ENCODE measurements around the gene SCCPDH.

The SCCPDH gene

DNA sequence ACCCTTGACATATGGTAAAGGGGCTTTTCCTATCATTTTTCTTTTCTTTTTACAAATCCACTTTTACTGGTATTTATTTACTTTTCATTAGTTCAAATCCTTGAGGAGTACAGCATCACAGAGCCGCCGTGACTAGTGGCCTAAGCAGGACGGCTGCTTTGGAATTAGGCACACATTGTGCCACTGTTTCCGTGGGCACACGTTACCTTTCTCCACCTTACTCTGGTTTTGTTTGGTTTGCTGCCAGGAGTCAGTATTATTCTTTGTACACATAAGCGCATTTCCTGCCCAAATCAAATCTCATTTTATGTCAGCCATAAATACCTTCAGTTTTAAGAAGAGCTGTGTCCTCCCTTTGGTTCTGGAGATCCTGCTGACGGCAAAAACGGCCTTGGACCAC, 31.2 kb downstream of the SCCPDH start:
- Histone ChIP-seq H3K4me3 (ENCODE audit: low read length) (no peak overlapping the region), H3K4me2 (ENCODE audit: low read length) (no peak overlapping the region), H3K36me3 (replicated peaks; ENCODE audit: low read depth, low read length) (peaks cover under 1% of the 10 kb centered on the region), H3K27ac (ENCODE audit: low read length) (no peak overlapping the region), H4K20me1 (ENCODE audit: insufficient read depth, low read length) (no peaks in the 10 kb centered on the region), H3K4me1 (ENCODE audit: low read length) (peaks cover 7% of the 10 kb centered on the region), H3K9ac (ENCODE audit: low read length) (no peak overlapping the region), H2AFZ (ENCODE audit: low read depth, low read length) (no peak overlapping the region), H3K9me3 (ENCODE audit: insufficient read depth, low read length) (no peaks in the 10 kb centered on the region), H3K79me2 (ENCODE audit: low read length) (no peaks in the 10 kb centered on the region), H3K27me3 (ENCODE audit: low read depth, low read length) (no peaks in the 10 kb centered on the region)
- TF ChIP-seq EZH2phosphoT487 (IDR thresholded peaks at IDR 0.05; ENCODE audit: low read depth) (no peak), CTCF (IDR thresholded peaks at IDR 0.05; ENCODE audit: low read depth, low read length) (no peak)

- TF ChIP-seq EZH2phosphoT487 (IDR thresholded peaks at IDR 0.05; ENCODE audit: low read depth) = no peak
- no peak for TF ChIP-seq CTCF (IDR thresholded peaks at IDR 0.05; ENCODE audit: low read depth, low read length)
- Histone ChIP-seq H3K9ac (ENCODE audit: low read length) (no peak overlapping the region), H3K4me3 (ENCODE audit: low read length) (no peak overlapping the region), H3K4me1 (ENCODE audit: low read length) (peaks cover 7% of the 10 kb centered on the region; the same call in 1 of the 2 replicates), H3K36me3 (replicated peaks; ENCODE audit: low read depth, low read length) (peaks cover 23% of the 10 kb centered on the region), H3K27ac (ENCODE audit: low read length) (no peak overlapping the region), H3K4me2 (ENCODE audit: low read length) (no peak overlapping the region), H2AFZ (ENCODE audit: low read depth, low read length) (no peak overlapping the region), H3K27me3 (ENCODE audit: low read depth, low read length) (no peaks in the 10 kb centered on the region), H3K9me3 (ENCODE audit: insufficient read depth, low read length) (no peaks in the 10 kb centered on the region), H3K79me2 (ENCODE audit: low read length) (no peaks in the 10 kb centered on the region), H4K20me1 (ENCODE audit: insufficient read depth, low read length) (no peaks in the 10 kb centered on the region)
Measured at GRCh38 chr1:246760422-246761347, 36.5 kb downstream of the SCCPDH start.

DNA sequence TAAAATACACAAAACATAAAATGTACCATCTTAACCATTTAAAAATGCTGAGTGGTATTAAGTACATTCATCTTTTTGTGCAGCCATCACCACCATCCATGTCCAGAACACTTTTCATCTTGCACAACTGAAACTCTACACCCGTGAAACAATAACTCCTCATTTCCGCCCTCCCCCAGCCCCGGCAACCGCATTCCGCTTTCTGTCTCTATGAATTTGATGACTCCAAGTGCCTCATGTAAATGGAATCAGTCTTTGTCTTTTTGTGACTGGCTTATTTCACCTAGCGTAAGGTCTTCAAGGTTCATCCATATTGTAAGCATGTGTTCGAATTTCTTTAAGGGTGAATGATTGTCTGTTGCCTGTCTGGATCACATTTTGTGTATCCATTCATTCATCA, 37.2 kb downstream of the SCCPDH start:
- H3K4me3 ChIP-seq (ENCODE audit: low read length) = no peak overlapping the region
- H4K20me1 ChIP-seq (ENCODE audit: insufficient read depth, low read length) = no peaks in the 10 kb centered on the region
- TF ChIP-seq CTCF (IDR thresholded peaks at IDR 0.05; ENCODE audit: low read depth, low read length) = no peak
- no peak for TF ChIP-seq EZH2phosphoT487 (IDR thresholded peaks at IDR 0.05; ENCODE audit: low read depth)
- H3K9ac ChIP-seq (ENCODE audit: low read length) = no peak overlapping the region
- H2AFZ ChIP-seq (ENCODE audit: low read depth, low read length) = no peak overlapping the region
- H3K4me2 ChIP-seq (ENCODE audit: low read length) = no peak overlapping the region
- H3K36me3 ChIP-seq (replicated peaks; ENCODE audit: low read depth, low read length) = peaks cover 23% of the 10 kb centered on the region
- H3K9me3 ChIP-seq (ENCODE audit: insufficient read depth, low read length) = no peaks in the 10 kb centered on the region
- no peaks in the 10 kb centered on the region for H3K79me2 ChIP-seq (ENCODE audit: low read length)
- no peak overlapping the region for H3K27ac ChIP-seq (ENCODE audit: low read length)
- peaks cover 7% of the 10 kb centered on the region; the same call in 1 of the 2 replicates for H3K4me1 ChIP-seq (ENCODE audit: low read length)
- H3K27me3 ChIP-seq (ENCODE audit: low read depth, low read length) = no peaks in the 10 kb centered on the region

- Histone ChIP-seq H3K4me1 (ENCODE audit: low read length) (peaks cover 3% of the 10 kb centered on the region; the same call in 1 of the 2 replicates), H3K36me3 (replicated peaks; ENCODE audit: low read depth, low read length) (peaks cover 25% of the 10 kb centered on the region), H3K79me2 (ENCODE audit: low read length) (no peaks in the 10 kb centered on the region), H3K27ac (ENCODE audit: low read length) (no peak overlapping the region), H3K27me3 (ENCODE audit: low read depth, low read length) (no peaks in the 10 kb centered on the region), H3K4me3 (ENCODE audit: low read length) (no peak overlapping the region), H3K9me3 (ENCODE audit: insufficient read depth, low read length) (no peaks in the 10 kb centered on the region), H3K9ac (ENCODE audit: low read length) (no peak overlapping the region), H2AFZ (ENCODE audit: low read depth, low read length) (no peak overlapping the region), H3K4me2 (ENCODE audit: low read length) (no peak overlapping the region), H4K20me1 (ENCODE audit: insufficient read depth, low read length) (no peaks in the 10 kb centered on the region)
- no peak for TF ChIP-seq CTCF (IDR thresholded peaks at IDR 0.05; ENCODE audit: low read depth, low read length)
- TF ChIP-seq EZH2phosphoT487 (IDR thresholded peaks at IDR 0.05; ENCODE audit: low read depth) = no peak
Measured at GRCh38 chr1:246765521-246765920, 41.3 kb downstream of the SCCPDH start.
